HG02884 (cell line): Measurements from ENCODE around the gene STAC.
"Not testable (repeated sequence)": the region's sequence is repeated elsewhere in the genome, so short reads cannot be mapped to it uniquely, and the experiment has no call there.

Source experiments
- ATAC-seq: cut with Tn5 transposase; IDR thresholded peaks from one replicate; pipeline ENCODE4 v1.9.1; 2021; ENCODE audit warnings: mild to moderate bottlenecking, moderate library complexity; ENCODE audit not compliant: unreplicated experiment

The STAC gene

GRCh38 chr3:36476286-36476942 is 96.1 kb downstream of the STAC start:
- no peak for ATAC-seq

DNA sequence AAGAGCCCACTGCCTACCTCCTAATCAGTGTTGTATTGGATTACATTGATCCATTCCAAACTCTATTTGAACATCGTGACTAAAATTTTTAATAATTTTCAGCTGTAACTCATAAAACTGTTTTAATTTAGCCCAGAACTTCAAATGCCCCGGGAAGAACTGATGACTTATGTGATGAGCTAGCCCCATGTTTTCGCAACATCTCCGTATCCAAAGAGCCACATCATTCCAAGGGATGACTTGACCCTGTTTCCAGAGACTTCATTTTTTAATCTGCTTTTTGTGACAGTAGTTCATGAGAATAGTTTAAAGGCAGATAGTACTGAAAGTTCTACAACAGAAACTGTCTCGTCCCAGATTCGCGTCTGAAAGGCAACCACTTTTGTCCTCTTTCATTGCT is 97.4 kb downstream of the STAC start:
- ATAC-seq: no peak

DNA sequence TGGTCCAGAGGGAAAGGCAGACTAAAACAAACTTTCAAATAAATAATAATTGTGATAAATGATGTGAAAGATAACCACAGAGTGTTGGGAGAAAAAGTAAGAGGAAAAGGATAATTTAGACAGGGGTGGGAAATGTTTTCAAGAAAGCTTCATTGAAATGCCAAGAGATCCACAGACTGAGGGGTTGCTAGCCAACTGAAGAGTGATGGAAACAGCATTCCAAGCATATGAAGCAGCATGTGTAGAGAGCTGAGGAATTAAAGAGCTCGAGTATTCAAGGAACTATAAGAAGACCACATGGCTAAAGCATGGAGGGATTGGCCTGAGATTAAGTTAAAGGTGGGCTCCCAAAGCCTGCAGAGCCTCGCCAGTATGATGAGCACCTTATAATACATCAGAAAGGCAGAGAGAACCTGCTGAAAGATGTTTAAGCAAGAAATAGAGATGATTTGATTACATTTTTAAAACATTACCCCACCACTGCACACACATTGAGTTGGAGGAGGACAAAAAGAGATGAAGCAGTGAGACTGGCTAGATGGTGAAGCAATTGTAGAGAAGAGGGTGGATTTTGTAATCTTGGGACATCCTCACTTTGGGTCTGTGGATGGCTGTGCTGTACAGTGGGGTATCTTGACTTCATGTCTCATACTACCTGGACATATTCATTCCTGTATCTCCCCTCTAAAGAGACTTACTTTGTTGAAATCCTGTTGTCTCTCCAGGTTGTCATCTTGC is 100.8 kb downstream of the STAC start:
- no peak for ATAC-seq

DNA sequence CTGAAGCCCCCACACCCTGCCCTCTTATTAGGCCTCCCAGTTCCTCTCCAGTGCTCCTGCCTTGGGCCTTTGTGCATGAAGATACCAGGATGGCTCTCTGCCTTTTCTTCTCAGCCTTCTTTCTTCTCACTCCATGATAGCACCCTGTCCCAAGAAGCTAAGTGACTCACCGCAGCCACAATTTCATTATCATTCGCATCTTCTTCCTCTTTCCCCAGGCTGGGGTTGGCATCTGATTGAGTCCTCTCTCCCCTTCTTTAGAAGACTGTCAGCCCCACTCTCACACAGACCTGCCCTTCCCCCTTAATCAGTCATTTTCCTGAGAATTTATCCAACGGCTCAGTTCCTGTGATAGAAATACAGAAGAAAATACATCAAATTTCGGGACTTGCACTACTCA is 102.0 kb downstream of the STAC start:
- no peak for ATAC-seq

DNA sequence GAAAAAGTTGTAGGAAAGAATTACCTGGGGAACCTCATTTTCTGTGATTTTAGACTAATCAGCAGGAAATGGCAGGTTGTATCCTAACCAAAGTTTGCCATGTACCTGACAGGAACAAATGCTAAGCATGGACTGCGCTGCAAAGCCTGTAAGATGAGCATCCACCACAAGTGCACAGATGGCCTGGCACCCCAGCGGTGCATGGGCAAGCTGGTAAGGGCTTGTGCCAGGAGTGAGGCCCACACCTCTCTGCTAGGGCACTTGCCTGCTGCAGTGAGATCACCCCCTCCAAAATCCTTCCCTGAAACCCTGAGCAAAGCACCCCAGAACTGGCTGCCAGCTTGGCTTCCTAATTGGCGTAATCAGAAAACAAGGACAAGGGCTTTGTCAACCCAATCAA is 102.6 kb downstream of the STAC start:
- ATAC-seq: no peak

DNA sequence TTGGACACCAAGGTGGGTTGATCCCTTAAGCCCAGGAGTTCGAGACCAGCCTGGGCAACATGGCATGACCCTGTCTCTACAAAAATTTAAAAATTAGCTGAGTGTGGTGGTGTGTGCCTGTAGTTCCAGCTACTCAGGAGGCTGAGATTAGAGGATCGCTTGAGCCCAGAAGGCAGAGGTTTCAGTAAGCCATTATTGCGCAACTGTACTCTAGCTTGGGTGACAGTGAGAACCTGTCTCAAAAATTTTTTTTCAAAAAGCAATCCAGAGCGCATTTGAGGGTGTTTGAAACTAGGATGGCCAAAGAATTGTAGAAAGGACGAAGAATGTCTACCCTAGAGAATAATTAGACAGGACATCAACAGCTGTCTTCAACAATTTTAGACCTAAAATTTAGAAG is 103.4 kb downstream of the STAC start:
- ATAC-seq: no peak

- ATAC-seq: no peak
These were observed 104.1 kb downstream of the STAC start for GRCh38 chr3:36484386-36484785.

GRCh38 chr3:36486009-36486795 is 105.9 kb downstream of the STAC start:
- ATAC-seq: no peak

DNA sequence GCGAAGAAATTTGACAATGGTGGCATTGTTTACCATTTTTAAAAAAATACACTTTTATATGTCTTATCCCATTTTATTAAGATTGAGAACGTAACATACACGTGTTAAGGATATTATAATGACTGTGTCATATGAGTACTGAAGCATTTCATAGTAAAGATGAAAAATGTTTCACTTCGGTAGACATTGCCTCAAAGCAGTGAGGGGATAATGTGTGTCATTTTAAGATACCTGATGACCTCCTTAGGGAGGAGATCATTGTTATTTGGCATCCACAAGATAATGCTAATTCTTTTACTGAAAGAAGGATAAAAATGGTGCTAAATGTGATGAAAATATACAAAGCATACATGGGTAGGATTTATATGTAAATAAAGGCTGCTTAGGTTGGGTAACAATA is 107.3 kb downstream of the STAC start:
- ATAC-seq: no peak

DNA sequence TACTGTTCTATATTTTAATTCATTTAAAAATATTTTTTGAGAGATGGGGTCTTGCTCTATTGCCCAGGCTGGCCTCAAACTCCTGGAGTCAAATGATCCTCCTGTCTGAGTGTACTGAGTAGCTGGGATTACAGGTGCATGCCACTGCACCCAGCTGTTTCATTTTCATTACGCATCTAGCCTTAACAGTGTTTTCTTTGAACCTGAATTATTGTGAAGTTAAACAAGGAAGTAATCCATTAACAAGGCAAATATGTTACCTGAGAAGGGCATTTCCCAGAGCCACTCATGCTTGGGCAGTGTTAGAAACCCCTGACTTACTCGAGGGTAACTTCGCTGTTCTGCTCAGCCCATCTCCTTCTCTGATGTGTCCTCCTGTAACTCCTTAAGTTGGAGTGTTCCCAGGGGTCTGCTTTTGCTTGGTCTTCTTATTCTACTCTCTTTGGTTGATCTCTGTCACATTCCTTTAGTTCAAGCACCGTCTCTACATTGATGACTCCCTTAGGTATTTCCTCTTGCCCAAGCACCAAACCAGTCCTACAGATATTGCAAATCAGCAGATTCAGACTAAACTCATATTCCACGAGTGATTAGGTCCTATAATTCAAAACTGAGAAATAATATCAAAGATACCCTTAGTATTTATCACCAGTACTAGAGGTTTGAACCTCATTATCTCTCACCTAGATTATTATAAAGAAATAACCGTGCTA is 107.9 kb downstream of the STAC start:
- ATAC-seq: no peak

- no peak for ATAC-seq
These were observed 108.8 kb downstream of the STAC start for GRCh38 chr3:36489101-36489500.

- no peak for ATAC-seq
These were observed 109.5 kb downstream of the STAC start for GRCh38 chr3:36489679-36490425.

GRCh38 chr3:36493051-36493450 is 112.7 kb downstream of the STAC start:
- no peak for ATAC-seq

- no peak for ATAC-seq
These were observed 114.3 kb downstream of the STAC start for GRCh38 chr3:36494461-36495109.

GRCh38 chr3:36496684-36497633 is 116.7 kb downstream of the STAC start:
- ATAC-seq: no peak

DNA sequence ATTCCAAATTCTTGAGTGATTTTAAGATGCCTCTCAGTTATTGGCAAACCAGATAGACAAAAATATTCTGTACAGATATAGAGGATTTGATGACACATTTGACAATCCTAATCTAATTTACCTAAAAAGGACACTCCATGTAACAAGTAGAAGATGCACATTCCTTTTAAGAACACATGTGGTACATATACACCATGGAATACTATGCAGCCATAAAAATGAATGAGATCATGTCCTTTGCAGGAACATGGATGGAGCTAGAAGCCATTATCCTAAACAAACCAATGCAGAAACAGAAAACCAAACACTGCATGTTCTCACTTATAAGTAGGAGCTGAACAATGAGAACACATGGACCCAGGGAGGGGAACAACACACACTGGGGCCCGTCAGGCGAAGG is 119.7 kb downstream of the STAC start:
- ATAC-seq: not testable (repeated sequence)

DNA sequence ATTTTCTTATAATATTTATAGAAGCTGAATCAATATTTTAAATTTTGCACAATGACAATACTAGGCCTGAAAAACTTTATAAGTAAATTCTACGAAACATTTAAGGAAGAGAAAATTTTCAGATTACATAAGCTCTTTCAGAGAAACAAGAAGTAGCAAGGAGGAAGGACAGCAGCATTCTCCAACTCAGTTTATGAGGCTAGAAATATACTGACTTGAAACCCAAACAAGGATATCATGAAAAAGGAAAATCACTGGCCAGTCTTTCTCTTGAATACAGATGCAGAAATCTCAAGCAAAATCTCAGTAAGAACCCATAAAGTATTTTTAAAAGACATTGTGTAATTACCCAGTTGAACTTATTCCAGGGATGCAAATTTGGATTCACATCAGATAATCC is 121.3 kb downstream of the STAC start:
- ATAC-seq: no peak

GRCh38 chr3:36505393-36505792 is 125.1 kb downstream of the STAC start:
- no peak for ATAC-seq
